ENCODE measurements around the gene ASB13.

The ASB13 gene

DNA sequence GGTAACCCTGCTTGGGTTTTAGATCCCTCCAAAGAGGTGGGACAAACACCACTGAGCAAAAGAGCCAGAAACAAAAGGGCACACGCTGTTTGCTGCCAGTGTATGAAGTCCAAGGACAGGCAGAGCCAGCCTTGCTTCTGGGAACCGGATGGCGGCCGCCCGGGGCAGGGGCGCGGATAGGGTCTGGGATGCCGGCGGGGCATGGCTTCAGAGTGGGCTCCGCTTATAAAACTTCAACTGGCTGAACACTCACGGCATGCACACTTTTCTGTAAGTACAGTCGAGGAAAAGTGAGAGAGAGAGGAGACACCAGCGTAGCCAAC is 62.6 kb downstream of the ASB13 start:
- TF ChIP-seq, protein P1, sequence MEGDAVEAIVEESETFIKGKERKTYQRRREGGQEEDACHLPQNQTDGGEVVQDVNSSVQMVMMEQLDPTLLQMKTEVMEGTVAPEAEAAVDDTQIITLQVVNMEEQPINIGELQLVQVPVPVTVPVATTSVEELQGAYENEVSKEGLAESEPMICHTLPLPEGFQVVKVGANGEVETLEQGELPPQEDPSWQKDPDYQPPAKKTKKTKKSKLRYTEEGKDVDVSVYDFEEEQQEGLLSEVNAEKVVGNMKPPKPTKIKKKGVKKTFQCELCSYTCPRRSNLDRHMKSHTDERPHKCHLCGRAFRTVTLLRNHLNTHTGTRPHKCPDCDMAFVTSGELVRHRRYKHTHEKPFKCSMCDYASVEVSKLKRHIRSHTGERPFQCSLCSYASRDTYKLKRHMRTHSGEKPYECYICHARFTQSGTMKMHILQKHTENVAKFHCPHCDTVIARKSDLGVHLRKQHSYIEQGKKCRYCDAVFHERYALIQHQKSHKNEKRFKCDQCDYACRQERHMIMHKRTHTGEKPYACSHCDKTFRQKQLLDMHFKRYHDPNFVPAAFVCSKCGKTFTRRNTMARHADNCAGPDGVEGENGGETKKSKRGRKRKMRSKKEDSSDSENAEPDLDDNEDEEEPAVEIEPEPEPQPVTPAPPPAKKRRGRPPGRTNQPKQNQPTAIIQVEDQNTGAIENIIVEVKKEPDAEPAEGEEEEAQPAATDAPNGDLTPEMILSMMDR (IDR thresholded peaks at IDR 0.05; ENCODE audit: extremely low read depth, missing control alignments): no peak
- DNase-seq (ENCODE audit: low spot score): no peak

DNA sequence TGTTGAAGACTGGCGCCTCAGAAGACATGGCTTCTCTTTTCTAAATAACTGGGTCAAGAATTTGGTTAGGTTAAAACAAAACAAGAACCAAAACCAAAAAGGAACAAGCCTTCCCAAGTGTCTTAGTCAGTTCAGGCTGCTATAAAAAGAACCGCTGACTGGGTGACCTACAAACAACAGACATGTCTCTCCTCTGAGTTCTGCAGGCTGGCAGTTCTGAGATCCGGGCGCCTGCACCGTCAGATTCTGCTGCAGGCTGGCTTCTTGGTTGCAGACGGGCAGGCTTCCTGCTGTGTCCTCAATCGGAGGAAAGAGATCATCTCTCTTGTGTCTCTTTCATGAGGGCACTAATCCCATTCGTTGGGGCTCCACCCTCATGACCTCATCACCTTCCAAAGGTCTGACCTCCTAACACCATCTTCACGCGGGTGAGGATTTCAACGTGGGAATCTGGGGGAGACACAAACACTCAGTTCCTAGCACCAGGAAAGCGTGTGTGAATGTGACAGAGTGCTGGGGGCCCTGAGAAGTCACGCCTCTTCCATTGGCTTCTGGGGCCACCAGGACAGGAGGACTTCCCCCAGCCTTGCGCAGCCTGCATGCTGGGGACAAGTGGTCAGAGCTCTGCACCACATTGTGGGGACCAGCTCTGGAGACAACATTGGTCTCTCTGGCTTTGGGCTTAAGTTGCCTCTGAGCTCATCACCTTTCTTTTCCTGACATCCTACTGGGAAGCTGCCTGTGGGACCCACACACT is 63.1 kb downstream of the ASB13 start:
- no peak for DNase-seq (ENCODE audit: low spot score)
- TF ChIP-seq, protein P1 (IDR thresholded peaks at IDR 0.05; ENCODE audit: extremely low read depth, missing control alignments): no peak

DNA sequence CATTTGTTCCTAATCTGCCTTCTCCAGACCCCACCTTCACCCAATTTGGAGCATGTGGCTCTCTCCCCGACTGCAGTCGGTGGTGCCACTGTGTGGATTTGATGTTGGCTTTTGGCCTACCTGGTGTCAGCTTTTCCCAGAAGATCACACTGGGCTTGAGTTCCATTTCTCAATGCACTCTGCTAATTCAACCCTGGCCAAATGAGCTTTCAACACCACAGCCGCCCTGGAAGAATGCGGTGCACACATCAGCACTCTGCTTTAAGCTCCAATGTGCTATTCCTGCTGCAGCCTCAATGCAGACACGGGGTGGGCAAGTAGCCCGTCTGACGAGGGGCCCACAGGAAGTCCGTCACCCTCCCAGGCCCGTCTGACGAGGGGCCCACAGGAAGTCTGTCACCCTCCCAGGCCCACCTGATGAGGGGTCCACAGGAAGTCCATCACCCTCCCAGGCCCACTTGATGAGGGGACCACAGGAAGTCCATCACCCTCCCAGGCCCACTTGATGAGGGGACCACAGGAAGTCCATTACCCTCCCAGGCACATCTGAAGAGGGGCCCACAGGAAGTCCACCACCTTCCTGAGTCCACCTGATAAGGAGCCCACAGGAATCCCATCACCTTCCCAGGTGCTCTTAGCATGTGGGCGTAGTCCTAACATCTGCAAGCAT is 64.4 kb downstream of the ASB13 start:
- TF ChIP-seq, protein P1 (IDR thresholded peaks at IDR 0.05; ENCODE audit: extremely low read depth, missing control alignments): no peak
- DNase-seq (ENCODE audit: low spot score): no peak

DNA sequence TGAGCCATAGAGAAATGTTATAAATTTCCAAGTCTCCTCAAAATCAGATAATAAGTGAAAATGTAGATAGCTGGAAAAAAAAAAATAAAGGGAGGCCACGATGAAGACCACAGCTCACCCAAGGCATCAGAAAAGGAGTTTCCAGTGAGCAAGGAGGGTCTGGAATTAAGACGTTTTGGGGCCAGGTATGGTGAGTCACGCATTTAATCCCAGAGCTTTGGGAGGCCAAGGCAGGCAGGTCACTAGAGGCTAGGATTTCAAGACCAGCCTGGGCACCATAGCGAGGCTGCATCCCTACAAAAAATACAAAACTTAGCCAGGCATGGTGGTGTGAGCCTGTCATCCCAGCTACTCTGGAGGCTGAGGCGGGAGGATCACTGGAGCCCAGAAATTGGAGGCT is 65.5 kb downstream of the ASB13 start:
- TF ChIP-seq, protein P1 (IDR thresholded peaks at IDR 0.05; ENCODE audit: extremely low read depth, missing control alignments): no peak
- no peak for DNase-seq (ENCODE audit: low spot score)

DNA sequence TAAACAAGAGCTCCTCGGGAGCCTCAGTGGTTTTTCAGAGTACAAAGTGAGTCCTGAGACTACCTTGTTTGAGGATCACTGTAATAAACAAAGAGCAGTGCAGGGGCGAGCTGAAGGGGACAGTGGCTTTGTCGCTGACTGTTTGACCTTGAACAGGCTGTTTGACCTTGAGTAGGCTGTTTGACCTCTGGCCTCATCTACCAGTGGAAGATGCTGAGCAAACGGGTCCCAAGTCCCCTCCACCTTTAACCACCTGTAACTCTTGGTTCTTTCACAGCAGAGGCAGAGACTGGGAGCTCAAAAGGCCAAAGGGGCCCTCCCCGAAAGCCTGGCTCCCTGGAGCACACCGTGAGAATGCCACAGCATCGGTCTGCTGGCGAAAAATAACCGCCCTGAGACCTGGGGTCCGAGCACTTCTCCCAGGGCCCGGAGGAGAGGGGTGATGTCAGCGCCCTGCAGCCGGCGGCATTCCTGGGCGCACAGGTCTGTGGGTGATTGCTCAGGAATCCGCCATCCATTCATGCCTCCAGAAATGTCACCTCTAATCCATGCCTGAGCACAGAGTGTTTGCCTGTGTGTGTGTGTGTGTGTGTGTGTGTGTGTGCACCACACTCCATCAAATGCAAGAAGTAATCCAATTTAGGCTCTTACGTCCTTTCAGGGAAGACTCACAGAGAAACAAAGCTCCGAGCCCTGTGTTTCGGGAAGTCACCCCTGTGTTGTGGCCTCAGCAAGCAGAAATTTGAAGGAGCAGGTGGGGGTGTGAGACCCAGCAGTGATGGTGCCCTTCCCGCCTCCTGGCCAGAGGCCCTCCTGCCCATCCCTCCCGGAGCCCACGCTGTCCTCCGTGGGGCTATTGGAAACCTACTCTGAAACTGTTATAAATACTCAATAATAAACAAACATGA is 66.5 kb downstream of the ASB13 start:
- TF ChIP-seq, protein P1 (IDR thresholded peaks at IDR 0.05; ENCODE audit: extremely low read depth, missing control alignments): no peak
- no peak for DNase-seq (ENCODE audit: low spot score)

DNA sequence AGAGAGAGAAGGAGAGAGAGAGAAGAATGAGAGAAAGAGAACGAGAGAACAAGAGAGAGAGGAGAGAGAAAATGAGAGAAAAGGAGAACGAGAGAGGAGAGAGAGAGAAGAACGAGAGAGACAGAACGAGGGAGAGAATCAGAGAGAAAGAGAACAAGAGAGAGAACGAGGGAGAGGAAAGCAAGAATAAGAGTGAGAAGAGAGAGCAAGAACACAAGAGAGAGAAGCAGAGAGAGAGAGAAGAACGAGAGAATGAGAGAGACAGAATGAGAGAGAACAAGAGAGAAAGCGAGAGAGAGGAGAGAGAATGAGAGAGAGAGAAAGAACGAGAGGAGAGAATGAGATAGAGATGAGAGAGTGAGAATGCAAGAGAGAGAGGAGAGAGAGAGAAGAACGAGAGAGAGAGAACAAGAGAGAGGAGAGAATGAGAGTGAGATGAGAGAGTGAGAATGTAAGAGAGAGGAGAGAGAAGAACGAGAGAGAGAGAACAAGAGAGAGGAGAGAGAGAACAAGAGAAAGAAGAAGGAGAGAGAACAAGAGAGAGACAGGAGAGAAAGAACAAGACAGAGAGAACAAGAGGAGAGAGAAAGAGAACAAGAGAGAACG is 68.2 kb downstream of the ASB13 start:
- DNase-seq (ENCODE audit: low spot score): no peak
- TF ChIP-seq, protein P1 (IDR thresholded peaks at IDR 0.05; ENCODE audit: extremely low read depth, missing control alignments): no peak

Data from GM20000 (cell line).